K562 (cell line): Measurements from ENCODE around the gene TBC1D5. TPM values are rescaled to one million over a fixed set of nuclear protein-coding genes. Genes with fewer than 3 reads are reported as not detected.

ENCODE experiments used
- ATAC-seq: fragments of 200-7000 bp; cut with Tn5 transposase; 3 replicates; pipeline ENCODE4 v1.9.1; 2020; ENCODE audit warnings: moderate library complexity
- BruUV-seq: library from RNA; stranded (reverse); fragments of 400-500 nt; replicated peaks from 2 replicates; lab custom pipeline; 2021; lab: Mats Ljungman, UMichigan
- CTCF ChIA-PET: fragments of 300-600 bp; formaldehyde crosslinking; extraction: SDS; loops from one replicate; lab custom pipeline; 2021; ENCODE audit warnings: low intra/inter-chr PET ratio; lab: Yijun Ruan, JAX
- POLR2A ChIA-PET: fragments of 300-600, 350-650 bp; sonication (Branson Sonifier 250); formaldehyde crosslinking; extraction: SDS; loops from one replicate; lab custom pipeline; 2021; ENCODE audit warnings: antibody characterized with exemption, inconsistent platforms; lab: Yijun Ruan, JAX
- DNase-seq, 4 experiments: peaks; one replicate each; pipeline versions ENCODE4 v3.0.0 to v3.0.0-alpha.2; 2011 to 2018; ENCODE audit warnings: low spot score in 3 of 4, mixed read lengths in 3 of 4; ENCODE audit errors: extremely low read depth in 1 of 4
- FAIRE-seq: peaks from 2 replicates; lab custom pipeline; 2011; peaks lifted over from hg19 to GRCh38; lab: Jason Lieb, UNC
- H2AFZ ChIP-seq: 2 replicates; pipeline ENCODE4 v1.6.0; 2011; ENCODE audit warnings: low read depth, low read length, control low read depth, inconsistent platforms
- H3K27ac ChIP-seq: fragments of 200-600 bp; 3 replicates; pipeline ENCODE4 v1.8.0; 2011; ENCODE audit warnings: low read depth, mild to moderate bottlenecking, control low read depth, inconsistent platforms, low read length, moderate library complexity, mixed read lengths; ENCODE audit errors: extremely low read depth
- H3K27me3 ChIP-seq, 2 experiments: fragments of 300-600 bp in 1 of 2; 2 replicates in 1 of 2; 3 replicates in 1 of 2; pipeline versions ENCODE4 v1.6.0 to v1.8.0; 2011; ENCODE audit warnings: inconsistent platforms in 2 of 2, low read length in 2 of 2, mild to moderate bottlenecking in 1 of 2, mixed read lengths in 1 of 2, moderate library complexity in 1 of 2; ENCODE audit not compliant: control insufficient read depth in 2 of 2, insufficient read depth in 2 of 2
- H3K36me3 ChIP-seq: fragments of 300-600 bp; 3 replicates; pipeline ENCODE4 v1.8.0; 2011; ENCODE audit warnings: mild to moderate bottlenecking, low read length, inconsistent platforms; ENCODE audit not compliant: control insufficient read depth, insufficient read depth
- H3K4me1 ChIP-seq, 2 experiments: fragments of 200-600 bp in 1 of 2; replicated peaks in 1 of 2; 2 replicates in 1 of 2; 3 replicates in 1 of 2; pipeline versions ENCODE4 v1.5.1 to v1.8.0; 2011; ENCODE audit warnings: inconsistent platforms in 2 of 2, low read length in 2 of 2, mild to moderate bottlenecking in 1 of 2, mixed read lengths in 1 of 2, moderate library complexity in 1 of 2; ENCODE audit not compliant: control insufficient read depth in 2 of 2, insufficient read depth in 2 of 2
- H3K4me2 ChIP-seq: 2 replicates; pipeline ENCODE4 v1.6.1; 2011; ENCODE audit warnings: low read length, control low read depth, inconsistent platforms, mixed read lengths; ENCODE audit not compliant: insufficient read depth
- H3K4me3 ChIP-seq: fragments of 200-600 bp; sonication (generic), shearing (Covaris generic); 2 replicates; pipeline ENCODE4 v1.5.1; 2016; ENCODE audit warnings: control low read depth, inconsistent platforms
- H3K79me2 ChIP-seq: fragments of 200-600 bp; 3 replicates; pipeline ENCODE4 v1.8.0; 2011; ENCODE audit warnings: low read length, inconsistent platforms; ENCODE audit not compliant: control insufficient read depth, insufficient read depth
- H3K9ac ChIP-seq, 2 experiments: 2 replicates each; pipeline versions ENCODE4 v1.6.0 to v1.6.1; 2011; ENCODE audit warnings: low read depth in 2 of 2, low read length in 2 of 2, control low read depth in 1 of 2, inconsistent platforms in 1 of 2, mild to moderate bottlenecking in 1 of 2, mixed read lengths in 1 of 2; ENCODE audit not compliant: insufficient read depth in 1 of 2
- H3K9me1 ChIP-seq: one replicate; pipeline ENCODE4 v1.6.0; 2011; ENCODE audit warnings: inconsistent platforms, mild to moderate bottlenecking, low read length, moderate library complexity; ENCODE audit not compliant: control insufficient read depth, insufficient read depth
- H3K9me3 ChIP-seq: replicated peaks from 2 replicates; pipeline ENCODE4 v1.5.1; 2011; ENCODE audit warnings: low read depth, low read length, inconsistent platforms; ENCODE audit not compliant: control insufficient read depth, insufficient read depth
- H4K20me1 ChIP-seq: replicated peaks from 2 replicates; pipeline ENCODE4 v1.6.1; 2011; ENCODE audit warnings: low read length, inconsistent platforms, mixed read lengths; ENCODE audit not compliant: control insufficient read depth, insufficient read depth
- BACH1 ChIP-seq: fragments of 200-800 bp; sonication (Bioruptor generic); IDR thresholded peaks from 2 replicates; pipeline ENCODE4 v1.6.1; 2016; ENCODE audit warnings: missing genetic modification characterization, missing compliant biosample characterization
- CREM ChIP-seq: IDR thresholded peaks from 2 replicates; pipeline ENCODE4 v1.6.1; 2014; ENCODE audit warnings: antibody characterized with exemption, low read depth
- ESRRA ChIP-seq: fragments of 450-650 bp; IDR thresholded peaks from 2 replicates; pipeline ENCODE4 v1.6.1; 2014; ENCODE audit warnings: low read depth, mild to moderate bottlenecking, moderate library complexity, borderline replicate concordance
- GABPA ChIP-seq: fragments of 200-800 bp; sonication (Bioruptor generic); conservative IDR thresholded peaks from 2 replicates; pipeline ENCODE4 v1.6.1; 2016; ENCODE audit warnings: low read depth, missing genetic modification characterization, missing compliant biosample characterization
- KDM2B ChIP-seq: fragments of 250-450 bp; sonication (Bioruptor Pico); IDR thresholded peaks from 2 replicates; pipeline ENCODE4 v1.8.0; 2021; ENCODE audit warnings: mild to moderate bottlenecking, moderate library complexity
- NCOA1 ChIP-seq: fragments of 450-650 bp; IDR thresholded peaks from 2 replicates; pipeline ENCODE4 v1.6.1; 2016; ENCODE audit warnings: low read depth
- NFE2L1 ChIP-seq: fragments of 450-650 bp; IDR thresholded peaks from 2 replicates; pipeline ENCODE4 v1.6.1; 2016; ENCODE audit warnings: missing genetic modification characterization, low read depth, mild to moderate bottlenecking, missing compliant biosample characterization, moderate library complexity, borderline replicate concordance
- PYGO2 ChIP-seq: fragments of 450-650 bp; IDR thresholded peaks from 2 replicates; pipeline ENCODE4 v1.6.1; 2016; ENCODE audit warnings: mild to moderate bottlenecking, missing genetic modification characterization, moderate library complexity, missing compliant biosample characterization
- REST ChIP-seq, 2 experiments: fragments of 450-650 bp; formaldehyde crosslinking in 1 of 2; IDR thresholded peaks; 2 replicates each; pipeline versions ENCODE4 v1.4.0 to v1.6.1; 2014 to 2020; ENCODE audit warnings: mild to moderate bottlenecking in 2 of 2, borderline replicate concordance in 1 of 2, low read depth in 1 of 2
- ZNF184 ChIP-seq: sonication (generic); formaldehyde crosslinking; IDR thresholded peaks from 2 replicates; pipeline ENCODE4 v1.5.0; 2020; ENCODE audit warnings: missing genetic modification reagents
- ZNF436 ChIP-seq: fragments of 250-450, 450-650 bp; sonication (Bioruptor Pico); formaldehyde crosslinking; IDR thresholded peaks from 2 replicates; pipeline ENCODE4 v1.7.0; 2020; ENCODE audit warnings: mild to moderate bottlenecking
- ZNF764 ChIP-seq: fragments of 250-450 bp; sonication (Bioruptor Pico); IDR thresholded peaks from 2 replicates; pipeline ENCODE4 v1.4.0; 2020; ENCODE audit warnings: low read depth, mild to moderate bottlenecking, moderate library complexity
- in situ Hi-C: fragments of 300-500 bp; cut with MboI; formaldehyde crosslinking; loops from 4 replicates; pipeline ENCODE4 v1.15.0; 2018; ENCODE audit warnings: inconsistent platforms, mixed read lengths
- intact Hi-C: fragments of 100-400 bp; cut with micrococcal nuclease; formaldehyde crosslinking; loops from 2 replicates; pipeline ENCODE4 v1.14.2; 2022
- polyA plus RNA-seq, 8 experiments: library from polyadenylated mRNA; depleted of rRNA in 4 of 8; stranded (reverse) in 5 of 8; unstranded in 3 of 8; fragments of >200 nt; fragmentation: Nextera tagmentation in 2 of 8; fragmentation: Illumina TruSeq in 1 of 8; extraction: Ambion mirVana in 2 of 8; extraction: Trizol in 1 of 8; gene quantifications; 2 replicates each; pipeline versions ENCODE4 v1.2.1 to v1.2.3, GENCODE V29; 2011 to 2014; ENCODE audit warnings: inconsistent platforms in 1 of 8, missing spikeins in 1 of 8
- total RNA-seq, 7 experiments: library from RNA; depleted of rRNA in 6 of 7; stranded (reverse); fragments of >200 nt in 6 of 7; fragmentation: Illumina TruSeq in 2 of 7; extraction: Trizol in 2 of 7; gene quantifications; 2 replicates each; pipeline versions ENCODE4 v1.2.1 to v1.2.3, GENCODE V29; 2011 to 2021; ENCODE audit warnings: low replicate concordance in 1 of 7

The TBC1D5 gene
- total and polyA plus RNA-seq, 9 of the 15 experiments (the other 6 are each of a cell fraction or from before 2014, with no cell fraction given): 2.9 to 38.1 (median 25.6) TPM

GRCh38 chr3:17136136-17136721, 606.2 kb downstream of the TBC1D5 start (continued):
- TF ChIP-seq REST (IDR thresholded peaks at IDR 0.05; ENCODE audit: borderline replicate concordance) (no peak), REST (CRISPR knock-in tag; IDR thresholded peaks at IDR 0.05; ENCODE audit: low read depth) (no peak)

- no peak for DNase-seq
- H3K79me2 ChIP-seq: no peaks in the 10 kb centered on the region
- CTCF ChIA-PET: no interaction called here
- H3K9ac ChIP-seq: no peak overlapping the region
- no peaks in the 10 kb centered on the region for H4K20me1 ChIP-seq
- no peak overlapping the region for H2AFZ ChIP-seq
- BruUV-seq: no TSS peak
- no peak overlapping the region for H3K27ac ChIP-seq
- no peak overlapping the region for H3K4me3 ChIP-seq
- POLR2A ChIA-PET: no interaction called here
- FAIRE-seq: no peak
- no peak for ATAC-seq
- H3K4me1 ChIP-seq: no peaks in the 10 kb centered on the region
- intact Hi-C loops (loop anchor here (2.0 kb wide), 1 partner anchor 535 kb away; no protein-coding TSS in a partner anchor), in situ Hi-C loops (no loop called here)
- peaks cover 20 to 74% of the 10 kb centered on the region in 2 experiments for H3K27me3 ChIP-seq
- no peaks in the 10 kb centered on the region for H3K9me3 ChIP-seq
- no peak overlapping the region for H3K4me2 ChIP-seq
- H3K9me1 ChIP-seq: no peaks in the 10 kb centered on the region
- no peaks in the 10 kb centered on the region for H3K36me3 ChIP-seq
- no peak for TF ChIP-seq PYGO2 (tag)
- no peak for TF ChIP-seq BACH1 (tag)
- no peak for TF ChIP-seq ESRRA
- TF ChIP-seq NFE2L1: no peak
- TF ChIP-seq ZNF436 (CRISPR knock-in tag): no peak
- no peak for TF ChIP-seq KDM2B
- TF ChIP-seq NCOA1: no peak
- TF ChIP-seq GABPA: no peak
- no peak for TF ChIP-seq ZNF764 (CRISPR knock-in tag)
- TF ChIP-seq CREM: no peak
- no peak for TF ChIP-seq ZNF184 (CRISPR knock-in tag)
These were observed 606.7 kb downstream of the TBC1D5 start for GRCh38 chr3:17135696-17136095.
